Measurements from ENCODE around the gene DNLZ. TPM values are rescaled to one million over a fixed set of nuclear protein-coding genes. Genes with fewer than 3 reads are reported as not detected.

Gene DNLZ
- total RNA-seq, 1 donor from 2014 or later, result 19.9 TPM

- Mint-ChIP-seq H3K27me3 (ENCODE audit: low read depth) (no peaks in the 10 kb centered on the region), H3K9me3 (ENCODE audit: low read depth) (no peaks in the 10 kb centered on the region), H3K27ac (ENCODE audit: unreplicated experiment) (peak overlapping the region; percentile 17), H3K36me3 (ENCODE audit: low read depth) (no peaks in the 10 kb centered on the region), H3K4me3 (ENCODE audit: unreplicated experiment) (no peak overlapping the region), H3K4me1 (ENCODE audit: low read depth) (peaks cover 8% of the 10 kb centered on the region)
- no peak for DNase-seq (ENCODE audit: low spot score)
- TF ChIP-seq CTCF (IDR thresholded peaks at IDR 0.05), result no peak
These were observed 2.3 kb upstream of the DNLZ start for GRCh38 chr9:136365775-136366222.

GRCh38 chr9:136364942-136365774 is 1.6 kb upstream of the DNLZ start:
- H3K4me3 Mint-ChIP-seq (ENCODE audit: unreplicated experiment), result no peak overlapping the region
- H3K36me3 Mint-ChIP-seq (ENCODE audit: low read depth), result no peaks in the 10 kb centered on the region
- DNase-seq (ENCODE audit: low spot score), result no peak
- no peaks in the 10 kb centered on the region for H3K9me3 Mint-ChIP-seq (ENCODE audit: low read depth)
- no peak for TF ChIP-seq CTCF (IDR thresholded peaks at IDR 0.05)
- H3K27ac Mint-ChIP-seq (ENCODE audit: unreplicated experiment), result no peak overlapping the region
- no peaks in the 10 kb centered on the region for H3K27me3 Mint-ChIP-seq (ENCODE audit: low read depth)
- peaks cover 8% of the 10 kb centered on the region for H3K4me1 Mint-ChIP-seq (ENCODE audit: low read depth)

GRCh38 chr9:136363949-136364748 is 605 bp upstream of the DNLZ start:
- Mint-ChIP-seq H3K9me3 (ENCODE audit: low read depth) (no peaks in the 10 kb centered on the region), H3K4me1 (ENCODE audit: low read depth) (peaks cover 8% of the 10 kb centered on the region), H3K27me3 (ENCODE audit: low read depth) (no peaks in the 10 kb centered on the region), H3K36me3 (ENCODE audit: low read depth) (no peaks in the 10 kb centered on the region), H3K27ac (ENCODE audit: unreplicated experiment) (no peak overlapping the region), H3K4me3 (ENCODE audit: unreplicated experiment) (peak overlapping the region; percentile 35)
- TF ChIP-seq CTCF (IDR thresholded peaks at IDR 0.05), result peak; percentile 69
- no peak for DNase-seq (ENCODE audit: low spot score)

- H3K4me1 Mint-ChIP-seq (ENCODE audit: low read depth), result peaks cover 8% of the 10 kb centered on the region
- no peaks in the 10 kb centered on the region for H3K27me3 Mint-ChIP-seq (ENCODE audit: low read depth)
- H3K36me3 Mint-ChIP-seq (ENCODE audit: low read depth), result no peaks in the 10 kb centered on the region
- H3K4me3 Mint-ChIP-seq (ENCODE audit: unreplicated experiment), result no peak overlapping the region
- H3K27ac Mint-ChIP-seq (ENCODE audit: unreplicated experiment), result peak overlapping the region; percentile 45
- H3K9me3 Mint-ChIP-seq (ENCODE audit: low read depth), result no peaks in the 10 kb centered on the region
- no peak for TF ChIP-seq CTCF (IDR thresholded peaks at IDR 0.05)
- DNase-seq (ENCODE audit: low spot score), result no peak
These were observed 1.1 kb downstream of the DNLZ start for GRCh38 chr9:136362450-136362784.

GRCh38 chr9:136361754-136362449 is 1.6 kb downstream of the DNLZ start:
- no peak for TF ChIP-seq CTCF (IDR thresholded peaks at IDR 0.05)
- Mint-ChIP-seq H3K4me3 (ENCODE audit: unreplicated experiment) (no peak overlapping the region), H3K4me1 (ENCODE audit: low read depth) (peaks cover 8% of the 10 kb centered on the region), H3K9me3 (ENCODE audit: low read depth) (no peaks in the 10 kb centered on the region), H3K27me3 (ENCODE audit: low read depth) (no peaks in the 10 kb centered on the region), H3K36me3 (ENCODE audit: low read depth) (no peaks in the 10 kb centered on the region), H3K27ac (ENCODE audit: unreplicated experiment) (no peak overlapping the region)
- DNase-seq (ENCODE audit: low spot score), result no peak
